GM03348 (cell line): ENCODE results near the gene AGAP1.

Experiments used
- DNase-seq: peaks from one replicate; pipeline ENCODE4 v3.0.0; 2012; ENCODE audit warnings: low spot score

The AGAP1 gene

GRCh38 chr2:235533198-235533597 is 39.4 kb downstream of the AGAP1 start:
- peak; percentile 28 for DNase-seq

GRCh38 chr2:235533616-235534385 is 40.0 kb downstream of the AGAP1 start:
- DNase-seq, result no peak

DNA sequence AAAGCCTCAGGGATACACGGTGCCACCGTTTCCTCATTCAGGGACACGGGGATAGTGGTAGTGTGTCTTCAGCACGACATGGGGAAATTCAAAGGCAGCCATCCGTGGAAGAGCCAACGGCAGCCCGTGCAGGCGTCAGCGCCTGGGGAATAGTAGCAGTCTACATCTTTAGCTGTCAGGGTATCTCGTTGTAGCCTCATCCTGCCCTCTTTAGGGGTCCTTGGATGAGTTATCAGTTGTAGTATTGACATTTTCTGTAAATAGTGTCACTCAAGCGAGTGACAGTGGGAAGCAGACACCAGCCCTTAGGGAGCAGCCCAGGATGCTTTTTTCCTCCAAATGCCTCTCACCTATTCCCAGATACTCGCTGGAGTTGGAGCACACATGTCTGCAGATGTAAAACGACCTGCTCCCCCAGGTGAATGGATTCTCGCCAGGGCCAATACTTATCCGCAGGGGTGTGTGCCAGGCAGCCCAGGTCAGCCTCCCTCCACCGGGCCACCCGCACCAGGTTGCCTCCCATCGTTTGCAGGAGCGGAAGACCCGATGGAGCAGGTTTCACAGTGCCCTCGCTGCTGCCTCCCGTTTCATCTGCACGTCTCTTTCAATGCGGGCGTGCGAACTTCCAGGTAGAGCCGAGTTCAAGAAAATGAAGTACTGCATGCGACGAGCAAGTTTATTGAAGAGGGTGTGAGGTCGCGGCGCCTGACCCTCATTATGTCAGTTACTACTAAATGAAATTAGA is 41.0 kb downstream of the AGAP1 start:
- no peak for DNase-seq

DNA sequence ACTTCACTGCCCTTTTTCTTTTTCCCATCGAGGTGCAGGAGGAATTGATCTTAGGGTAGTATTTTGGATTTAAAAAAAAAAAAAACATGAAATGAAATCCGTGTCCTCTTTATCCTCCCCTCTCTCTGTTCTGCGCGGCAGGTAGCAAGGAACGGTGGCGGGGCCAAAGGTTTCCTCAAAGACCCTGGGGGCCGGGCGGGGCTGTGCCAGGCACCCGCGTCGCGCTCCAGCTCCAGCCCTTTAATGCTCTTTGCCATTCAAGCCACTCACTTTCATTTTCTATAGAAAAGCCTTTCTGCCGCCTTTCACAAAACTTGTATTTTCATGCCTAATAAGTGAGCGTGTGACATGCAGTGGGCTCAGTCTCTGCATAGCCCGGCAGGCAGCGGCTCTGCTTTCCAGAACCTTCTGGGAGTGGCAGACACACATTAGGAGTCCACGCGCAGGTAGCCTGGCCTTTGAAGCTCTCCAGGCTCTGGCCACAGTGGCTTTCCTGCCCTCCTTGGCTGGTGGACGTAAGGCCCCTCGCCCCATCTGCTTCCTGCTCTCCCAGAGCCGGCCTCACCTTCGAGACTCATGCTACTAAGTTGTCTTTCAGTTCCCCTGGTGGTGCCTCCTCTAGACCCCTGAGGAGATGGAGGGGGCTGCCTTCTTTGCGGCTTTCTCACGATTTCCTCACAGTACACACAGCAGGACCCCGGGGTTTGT is 41.7 kb downstream of the AGAP1 start:
- no peak for DNase-seq

GRCh38 chr2:235536711-235537110 is 42.9 kb downstream of the AGAP1 start:
- no peak for DNase-seq

- no peak for DNase-seq
Observed at GRCh38 chr2:235537186-235537585, 43.3 kb downstream of the AGAP1 start.

DNA sequence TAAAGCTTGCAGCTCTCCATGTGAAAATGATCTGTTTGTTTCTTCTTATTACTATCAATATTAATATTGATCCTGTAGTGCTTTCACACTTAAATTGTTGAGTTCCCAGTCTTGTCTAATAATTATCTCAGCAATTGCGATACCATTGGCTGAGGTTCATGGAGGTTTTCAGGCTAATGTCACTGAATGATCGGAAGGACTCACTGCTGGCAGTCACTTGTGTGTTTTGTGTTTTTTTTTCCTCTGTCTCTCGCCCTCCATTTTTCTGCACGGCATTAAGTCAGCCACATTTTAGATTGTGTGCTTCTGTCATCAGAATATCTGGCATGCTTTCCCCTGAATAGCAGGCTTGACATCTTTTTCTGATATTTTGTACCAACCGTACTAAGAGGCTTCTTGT is 43.7 kb downstream of the AGAP1 start:
- no peak for DNase-seq

DNA sequence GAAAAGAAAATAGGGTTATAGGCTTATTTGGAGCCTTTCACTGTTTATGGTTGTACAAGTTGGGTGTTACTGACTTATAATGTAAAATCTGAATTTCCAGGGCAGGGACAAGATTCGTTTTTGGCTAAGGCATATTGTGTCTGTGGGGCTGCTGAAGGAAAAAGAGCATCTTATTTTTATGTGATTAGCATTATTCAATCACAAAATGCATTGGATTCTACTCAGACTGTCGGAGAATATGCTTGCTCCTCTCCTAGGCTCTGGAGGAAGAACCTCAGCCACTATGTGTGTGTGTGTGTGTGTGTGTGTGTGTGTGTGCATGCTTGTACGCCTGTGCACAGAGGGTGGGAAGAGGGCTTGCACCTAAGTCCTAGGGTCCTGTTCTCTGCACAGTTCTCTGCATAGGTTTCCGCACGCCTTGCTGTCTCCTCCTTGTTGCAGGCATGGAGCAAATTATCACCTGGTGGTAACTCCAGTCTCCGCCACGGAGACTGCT is 44.3 kb downstream of the AGAP1 start:
- DNase-seq, result no peak

DNA sequence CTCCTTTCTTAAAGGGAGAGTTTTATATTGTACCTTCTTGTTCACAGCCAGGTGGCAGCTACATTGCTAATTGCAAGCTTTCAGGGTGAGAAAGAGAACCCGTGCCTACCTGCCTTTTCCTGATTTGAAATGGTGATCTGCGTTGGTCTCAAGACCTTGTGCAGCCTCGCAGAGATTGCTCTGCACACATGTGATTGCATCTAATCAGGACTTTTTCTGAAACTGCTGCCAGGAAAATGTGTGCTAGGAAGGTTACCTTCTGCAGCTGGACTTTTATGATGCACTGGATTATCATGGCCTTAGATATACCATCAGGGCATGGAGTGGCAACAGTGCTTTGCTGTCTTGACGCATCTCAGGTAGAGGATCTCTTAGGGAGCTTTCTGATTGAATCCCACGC is 45.1 kb downstream of the AGAP1 start:
- no peak for DNase-seq

DNA sequence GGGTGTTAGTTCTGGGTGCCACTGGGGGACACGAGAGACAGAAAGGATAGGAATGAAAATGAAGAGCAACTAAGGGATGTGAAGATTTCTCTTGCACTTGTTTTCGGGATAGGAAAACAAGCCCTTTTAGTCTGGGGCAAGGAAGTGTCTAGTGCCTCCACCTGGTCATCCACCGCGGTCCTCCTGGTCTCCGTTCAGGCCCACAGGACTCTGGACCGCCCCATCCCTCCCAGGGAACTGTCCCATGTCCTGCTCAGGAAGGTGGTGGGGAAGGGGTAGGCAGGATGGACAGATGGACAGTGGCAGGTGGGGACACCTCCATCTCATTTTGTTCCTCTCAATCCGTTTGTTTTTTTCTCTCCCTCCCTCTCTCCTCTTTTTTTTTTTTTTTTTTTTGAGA is 45.9 kb downstream of the AGAP1 start:
- no peak for DNase-seq

DNA sequence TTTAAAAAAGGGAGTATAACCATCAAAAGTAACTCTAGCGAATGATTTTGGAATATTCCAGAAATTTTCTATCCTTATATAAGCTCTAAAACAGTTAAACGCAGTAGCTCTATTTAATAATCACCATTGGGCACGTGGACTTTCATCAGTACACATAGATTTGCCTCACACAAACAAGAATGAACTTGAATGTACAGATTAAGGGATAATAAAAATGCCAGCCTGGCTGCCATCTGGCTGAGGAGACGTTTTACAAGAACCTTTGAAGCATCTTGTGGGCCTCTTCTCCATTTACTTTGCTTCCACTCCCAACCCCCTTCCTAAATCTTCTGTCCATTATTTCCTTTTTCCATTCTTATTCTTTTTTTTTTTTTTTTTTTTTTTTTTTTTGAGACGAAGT is 47.2 kb downstream of the AGAP1 start:
- no peak for DNase-seq

DNA sequence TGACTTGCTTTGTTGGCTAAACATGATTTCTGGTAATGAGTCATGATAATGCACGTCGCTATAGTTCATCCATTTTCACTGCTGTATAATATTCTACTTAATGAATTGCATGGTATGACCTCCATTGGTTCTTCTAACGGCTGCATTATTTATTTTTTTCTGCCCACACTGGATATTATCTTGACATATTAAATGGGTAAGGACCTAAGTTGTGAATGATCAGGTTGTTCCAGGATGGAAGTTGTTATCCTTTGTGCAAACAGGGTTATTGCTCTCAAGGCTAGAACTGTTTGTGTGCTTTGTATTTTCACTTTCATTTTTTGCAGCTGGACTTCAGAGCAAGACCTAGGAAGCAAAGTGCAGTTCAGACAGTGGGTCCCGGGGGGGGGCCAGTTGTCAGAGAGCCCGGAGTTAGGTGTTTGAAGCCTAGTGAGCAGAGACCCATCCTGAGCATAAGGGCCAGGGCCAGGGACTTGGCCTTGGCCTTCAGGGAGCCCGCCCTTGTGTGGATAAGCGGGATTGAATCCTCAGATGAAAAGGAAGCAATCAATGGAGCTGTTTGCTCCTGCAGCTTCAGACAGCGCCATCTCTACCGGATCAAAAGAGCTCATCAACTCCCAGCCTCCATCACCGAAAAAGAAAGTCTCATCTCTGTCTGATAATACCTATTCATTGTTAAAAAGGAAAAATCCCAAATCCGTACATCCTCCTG is 48.2 kb downstream of the AGAP1 start:
- DNase-seq, result no peak

- no peak for DNase-seq
Observed at GRCh38 chr2:235542733-235543127, 48.9 kb downstream of the AGAP1 start.

- DNase-seq, result peak; percentile 28
Observed at GRCh38 chr2:235543128-235543750, 49.4 kb downstream of the AGAP1 start.

- DNase-seq, result no peak
Observed at GRCh38 chr2:235543851-235544688, 50.2 kb downstream of the AGAP1 start.

GRCh38 chr2:235544689-235544969 is 50.8 kb downstream of the AGAP1 start:
- DNase-seq, result no peak

DNA sequence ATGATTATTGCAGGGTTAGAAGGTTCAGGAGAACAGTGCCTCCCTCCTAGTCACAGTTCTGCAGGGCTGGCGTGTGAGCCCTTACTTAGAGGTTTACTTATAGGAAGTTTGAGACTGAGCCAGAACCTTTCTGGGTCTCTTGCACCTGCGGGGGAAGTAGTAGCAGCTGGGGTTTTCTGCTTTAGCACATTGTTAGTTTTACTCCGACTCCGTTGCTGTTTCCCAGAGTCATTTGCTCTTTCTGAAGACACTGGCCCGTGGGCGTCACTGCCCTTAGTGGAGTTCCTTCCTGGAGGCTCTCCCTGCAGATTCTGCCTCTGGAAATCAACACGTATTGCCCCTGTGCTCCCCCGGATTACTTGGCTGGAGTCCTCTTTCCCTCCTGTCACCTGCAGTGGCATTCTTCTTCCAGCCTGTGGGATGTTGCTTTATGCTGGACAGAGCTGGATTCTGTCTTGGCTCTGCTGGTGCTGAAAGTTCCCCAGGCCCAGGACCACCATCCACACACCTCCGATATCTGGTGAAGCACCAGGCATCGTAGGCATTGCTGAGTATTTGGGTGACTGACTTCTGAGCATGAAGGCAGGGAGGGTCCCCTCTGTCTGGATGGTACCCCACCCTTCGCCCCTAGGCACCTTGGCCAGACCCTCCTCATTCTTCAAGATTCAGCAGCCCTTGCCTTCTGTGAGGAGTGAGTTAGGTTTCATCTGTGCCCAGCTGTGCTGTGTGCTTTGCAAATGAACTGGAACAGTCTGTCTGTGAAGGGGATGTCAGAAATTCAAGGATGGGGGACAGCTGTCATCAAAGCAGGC is 51.7 kb downstream of the AGAP1 start:
- no peak for DNase-seq

DNA sequence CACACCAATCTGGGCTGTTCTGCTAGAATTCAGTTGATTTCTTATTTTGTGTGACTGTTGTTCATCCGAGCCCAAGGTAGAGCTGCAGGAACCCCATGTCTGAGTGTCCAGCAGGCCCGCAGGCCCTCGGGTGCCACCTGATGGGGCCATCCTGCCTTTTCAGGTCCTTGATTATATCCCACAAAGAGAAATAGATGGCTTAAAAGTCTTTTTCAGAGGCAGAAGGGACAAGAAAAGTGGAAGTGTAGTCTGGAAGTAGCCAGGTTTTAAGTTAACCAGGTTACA is 52.2 kb downstream of the AGAP1 start:
- no peak for DNase-seq

GRCh38 chr2:235546436-235546835 is 52.6 kb downstream of the AGAP1 start:
- no peak for DNase-seq

DNA sequence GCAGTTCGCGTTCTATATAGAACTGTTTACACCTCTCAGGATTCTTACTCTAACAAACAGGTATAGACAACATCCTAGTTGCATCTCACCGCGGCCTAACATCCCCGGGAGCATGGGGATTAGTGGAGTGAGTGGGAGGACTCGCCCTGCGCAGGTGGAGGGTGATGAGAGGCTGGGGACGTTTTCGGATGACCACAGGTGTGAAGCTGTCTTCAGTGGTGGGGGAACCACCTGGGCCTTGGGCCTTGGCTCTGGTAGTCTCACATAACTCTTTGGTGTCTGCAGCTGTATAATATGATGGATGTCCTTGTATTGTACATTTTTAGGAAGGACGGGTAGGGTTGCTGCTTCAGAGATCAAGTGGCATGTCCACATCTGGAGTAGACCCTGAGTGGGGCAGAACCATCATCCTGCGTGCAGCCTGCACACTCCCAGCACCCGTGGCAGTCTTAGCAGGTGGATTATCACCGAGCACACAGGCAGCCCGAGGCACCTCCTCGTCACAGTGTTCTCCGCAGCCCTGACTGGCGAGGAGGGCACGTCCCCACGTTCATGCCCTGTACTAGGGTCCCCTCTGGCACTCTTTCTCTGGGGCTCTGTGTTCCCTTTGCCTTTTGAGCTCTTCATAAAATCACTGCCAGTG is 56.0 kb downstream of the AGAP1 start:
- no peak for DNase-seq
